Skeletal muscle cell (primary cell): ENCODE measurements around the gene CDX1.

Source experiments
- DNase-seq: peaks from one replicate; pipeline ENCODE4 v3.0.0-alpha.2; 2010; ENCODE audit warnings: low read depth
- H3K4me3 ChIP-seq: 2 replicates; pipeline ENCODE4 v1.5.1; 2011; ENCODE audit warnings: low read depth, mild to moderate bottlenecking, control low read depth, low read length, moderate library complexity

The CDX1 gene

DNA sequence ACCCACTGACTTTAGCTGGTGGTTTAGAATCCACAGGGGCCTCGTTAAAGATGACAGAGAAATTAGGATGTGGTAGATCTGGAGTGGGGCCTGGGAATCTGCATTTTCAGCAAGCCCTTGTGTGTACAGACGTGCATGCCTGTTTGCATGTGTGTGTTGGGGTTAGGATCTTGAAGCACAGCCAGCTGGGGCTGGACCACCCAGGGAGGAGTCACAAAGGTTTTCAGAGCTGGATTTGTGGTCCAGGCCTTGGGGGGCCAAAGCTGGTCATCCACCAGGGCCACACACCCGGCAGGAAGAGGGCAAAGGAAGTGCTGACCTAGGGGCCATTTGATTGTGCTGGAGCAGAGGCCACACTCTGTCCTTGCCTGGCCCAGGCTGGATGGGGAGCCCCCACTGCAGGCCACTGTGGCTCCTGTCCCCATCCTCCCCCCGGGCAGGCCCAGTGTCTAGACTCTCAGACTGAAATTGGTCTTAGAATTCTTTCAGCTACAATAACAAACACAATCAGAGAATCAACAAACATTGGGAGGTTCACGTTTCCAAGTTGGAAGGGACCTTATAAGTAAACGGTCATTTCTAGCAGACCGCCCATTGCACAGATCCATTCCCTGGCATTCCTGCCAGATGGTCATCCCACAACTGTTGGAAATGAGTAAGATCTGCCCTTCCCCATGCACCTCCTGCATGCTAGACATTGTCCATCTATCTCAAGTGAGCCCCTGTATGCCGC, 10.3 kb downstream of the CDX1 start:
- no peak for DNase-seq
- H3K4me3 ChIP-seq: no peak overlapping the region

DNA sequence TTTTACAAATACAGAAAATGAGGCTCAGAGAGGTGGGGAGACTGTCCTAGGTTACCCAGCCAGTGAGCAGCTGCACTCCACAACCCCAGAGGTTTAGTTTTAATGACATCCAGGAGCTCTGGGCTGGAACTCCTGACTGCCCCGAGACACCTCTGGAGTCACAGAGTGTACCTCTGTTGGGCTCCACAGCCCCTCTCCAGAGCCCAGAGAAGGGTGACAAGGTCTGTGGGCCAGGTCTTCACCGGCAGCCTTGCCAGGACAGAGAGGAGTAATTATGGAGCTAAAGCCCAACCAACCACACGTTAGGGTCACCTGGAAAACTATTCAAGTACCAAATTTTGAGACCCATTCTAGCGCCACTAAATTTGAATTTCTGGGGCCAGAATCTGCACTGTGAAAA, 11.1 kb downstream of the CDX1 start:
- no peak overlapping the region for H3K4me3 ChIP-seq
- DNase-seq: no peak

DNA sequence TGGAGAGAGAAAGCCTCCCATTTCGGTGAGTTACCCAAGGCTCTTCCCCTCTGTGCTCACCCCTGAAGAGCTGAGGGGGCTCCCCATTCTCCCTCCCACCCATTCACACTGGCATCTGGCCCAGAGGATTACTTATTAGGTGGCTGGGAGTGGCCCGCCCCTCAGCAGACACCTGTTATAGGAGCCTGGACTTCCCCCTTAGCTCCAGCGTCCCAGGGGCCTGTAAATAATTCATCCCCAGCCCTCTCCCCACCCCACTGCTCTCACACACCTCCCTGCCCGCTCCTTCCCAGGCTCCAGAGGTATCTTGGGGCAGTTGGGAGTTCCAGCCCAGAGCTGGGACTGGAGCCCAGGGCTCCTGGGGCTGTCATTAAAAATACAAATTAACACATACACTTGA, 11.7 kb downstream of the CDX1 start:
- DNase-seq: no peak
- no peak overlapping the region for H3K4me3 ChIP-seq

DNA sequence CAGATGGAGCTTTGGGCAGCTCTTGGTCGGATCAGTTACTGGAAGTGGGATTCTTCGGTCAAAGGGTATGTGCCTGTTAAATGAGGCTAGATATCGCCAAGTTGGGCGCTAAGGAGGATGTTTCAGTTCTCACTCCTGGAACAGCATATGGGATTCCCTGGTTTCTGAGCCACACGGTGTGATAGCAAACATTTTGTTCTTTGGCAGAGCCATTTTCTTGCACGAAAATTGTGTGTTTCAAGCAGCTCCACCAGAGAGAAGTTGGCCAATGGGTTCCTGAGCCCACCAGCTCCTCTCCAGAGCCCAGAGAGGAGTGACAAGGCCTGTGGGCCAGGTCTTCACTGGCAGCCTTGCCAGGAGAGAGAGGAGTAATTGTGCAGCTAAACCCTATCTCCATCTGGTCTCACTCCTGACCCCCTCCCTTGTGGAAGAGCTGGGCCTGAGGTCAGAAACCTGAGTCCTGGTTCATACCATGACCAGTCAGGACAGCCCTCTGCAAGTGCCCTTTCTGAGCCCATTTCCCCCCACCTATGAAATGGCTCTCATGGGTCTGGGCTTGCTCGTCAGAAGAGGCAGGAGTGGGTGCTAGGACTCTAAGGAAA, 12.5 kb downstream of the CDX1 start:
- DNase-seq: no peak
- no peak overlapping the region for H3K4me3 ChIP-seq

DNA sequence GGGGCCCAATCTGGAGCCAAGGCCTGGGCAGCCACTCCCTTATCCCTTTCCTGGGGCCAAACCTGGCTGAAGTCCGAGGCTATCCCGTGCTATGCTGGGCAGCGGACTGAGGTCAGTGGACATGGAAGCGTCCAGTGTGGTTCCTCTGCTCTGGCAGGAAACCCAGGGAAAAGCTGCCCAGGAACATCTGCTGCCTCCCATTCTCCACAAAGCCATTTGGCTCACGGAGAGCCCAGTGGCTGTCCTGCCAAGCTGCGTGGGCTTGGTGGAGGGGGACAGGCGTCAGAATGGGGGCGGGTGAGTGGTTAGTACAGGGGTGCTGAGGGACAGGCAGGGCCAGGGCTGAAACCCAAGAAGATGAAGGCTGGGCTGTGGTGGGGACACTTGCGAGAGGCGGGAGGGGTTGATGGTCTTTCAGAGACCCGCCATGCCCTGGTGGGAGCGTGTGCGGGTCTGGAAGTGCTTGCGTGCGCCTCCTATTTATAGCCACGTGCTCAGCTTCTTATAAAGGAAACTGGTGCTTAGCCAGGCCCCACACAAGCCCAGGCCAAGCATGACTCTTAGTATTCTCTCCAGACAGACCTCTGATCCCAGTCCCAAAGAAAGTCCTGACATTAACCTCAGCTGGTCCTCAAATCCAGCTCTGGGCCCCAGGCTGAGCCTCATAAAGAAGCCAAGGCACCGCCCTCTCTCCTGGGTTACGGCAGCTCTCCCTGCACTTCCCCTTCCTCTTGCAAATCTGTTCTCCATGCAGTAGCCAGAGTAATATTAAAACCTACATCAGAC, 13.9 kb downstream of the CDX1 start:
- no peak overlapping the region for H3K4me3 ChIP-seq
- no peak for DNase-seq

DNA sequence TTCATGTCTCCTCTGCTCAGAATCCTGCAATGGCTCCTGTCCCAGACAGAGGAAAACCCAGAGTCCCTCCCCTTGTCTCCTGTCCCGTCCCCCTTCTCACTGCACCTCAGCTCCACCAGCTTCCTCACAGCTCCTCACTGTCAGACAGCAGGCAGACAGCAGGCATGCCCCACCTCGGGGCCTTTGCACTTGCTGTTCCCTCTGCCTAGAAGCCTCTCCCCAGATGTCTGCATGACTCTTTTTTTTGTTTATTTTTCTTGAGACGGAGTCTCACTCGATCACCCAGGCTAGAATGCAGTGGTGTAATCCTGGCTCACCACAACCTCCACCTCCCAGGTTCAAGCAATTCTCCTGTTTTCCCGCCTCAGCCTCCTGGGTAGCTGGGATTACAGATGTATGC, 14.4 kb downstream of the CDX1 start:
- H3K4me3 ChIP-seq: no peak overlapping the region
- DNase-seq: no peak

DNA sequence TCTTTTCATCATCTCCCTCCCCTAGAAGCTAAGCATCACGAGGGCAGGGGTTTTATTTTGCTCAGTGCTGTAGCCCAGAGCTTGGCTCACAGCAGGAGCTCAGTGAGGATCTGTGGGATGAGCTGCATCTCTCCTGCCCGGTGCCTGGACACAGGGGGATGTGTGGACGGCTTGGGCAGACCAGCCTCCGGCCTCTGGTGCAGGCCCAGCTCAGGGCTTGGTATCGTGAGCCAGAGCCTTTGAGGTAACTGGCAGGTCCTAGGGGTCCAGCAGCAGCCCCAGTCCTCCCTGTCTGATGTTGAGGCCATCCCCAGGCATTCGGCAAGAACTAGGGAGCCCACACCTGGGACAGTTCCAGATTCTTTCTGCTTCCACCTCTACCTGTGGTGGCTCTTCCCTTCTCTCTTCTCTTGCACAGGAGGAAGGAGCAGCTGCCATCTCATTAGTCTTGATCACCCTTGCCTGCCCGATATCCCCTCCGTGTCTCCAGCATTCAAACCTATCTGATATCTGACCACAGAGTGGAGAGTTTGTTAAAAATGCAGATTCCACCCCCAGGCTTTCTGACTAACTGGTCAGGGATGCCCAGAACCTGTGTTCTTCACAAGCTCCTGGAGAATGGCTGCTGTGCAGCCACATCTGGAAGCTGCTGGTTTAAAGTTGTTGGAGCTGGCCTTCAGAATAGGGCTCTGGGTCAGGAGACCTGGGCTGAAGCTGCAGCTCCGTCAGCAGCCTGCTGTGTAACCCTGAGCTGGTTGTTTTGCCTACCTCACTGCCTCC, 15.4 kb downstream of the CDX1 start:
- H3K4me3 ChIP-seq: no peak overlapping the region
- DNase-seq: no peak

DNA sequence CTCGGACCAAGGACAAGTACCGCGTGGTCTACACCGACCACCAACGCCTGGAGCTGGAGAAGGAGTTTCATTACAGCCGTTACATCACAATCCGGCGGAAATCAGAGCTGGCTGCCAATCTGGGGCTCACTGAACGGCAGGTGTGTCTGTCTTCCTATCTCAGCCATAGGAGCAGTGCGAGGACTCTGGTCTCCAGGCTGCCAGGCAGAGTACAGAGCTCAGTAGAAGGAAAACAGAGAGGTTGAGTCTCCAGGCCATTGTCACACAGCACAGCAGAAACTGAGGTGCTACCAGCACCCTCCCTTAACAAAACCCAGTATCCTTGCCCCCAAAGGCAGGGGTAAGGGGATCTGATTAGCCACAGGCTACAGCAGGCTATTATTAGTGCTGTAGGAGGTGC, 16.2 kb downstream of the CDX1 start:
- DNase-seq: no peak
- H3K4me3 ChIP-seq: no peak overlapping the region

DNA sequence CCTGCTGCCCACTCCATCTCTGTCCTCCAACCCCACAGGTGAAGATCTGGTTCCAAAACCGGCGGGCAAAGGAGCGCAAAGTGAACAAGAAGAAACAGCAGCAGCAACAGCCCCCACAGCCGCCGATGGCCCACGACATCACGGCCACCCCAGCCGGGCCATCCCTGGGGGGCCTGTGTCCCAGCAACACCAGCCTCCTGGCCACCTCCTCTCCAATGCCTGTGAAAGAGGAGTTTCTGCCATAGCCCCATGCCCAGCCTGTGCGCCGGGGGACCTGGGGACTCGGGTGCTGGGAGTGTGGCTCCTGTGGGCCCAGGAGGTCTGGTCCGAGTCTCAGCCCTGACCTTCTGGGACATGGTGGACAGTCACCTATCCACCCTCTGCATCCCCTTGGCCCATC, 16.9 kb downstream of the CDX1 start:
- no peak for DNase-seq
- H3K4me3 ChIP-seq: no peak overlapping the region

DNA sequence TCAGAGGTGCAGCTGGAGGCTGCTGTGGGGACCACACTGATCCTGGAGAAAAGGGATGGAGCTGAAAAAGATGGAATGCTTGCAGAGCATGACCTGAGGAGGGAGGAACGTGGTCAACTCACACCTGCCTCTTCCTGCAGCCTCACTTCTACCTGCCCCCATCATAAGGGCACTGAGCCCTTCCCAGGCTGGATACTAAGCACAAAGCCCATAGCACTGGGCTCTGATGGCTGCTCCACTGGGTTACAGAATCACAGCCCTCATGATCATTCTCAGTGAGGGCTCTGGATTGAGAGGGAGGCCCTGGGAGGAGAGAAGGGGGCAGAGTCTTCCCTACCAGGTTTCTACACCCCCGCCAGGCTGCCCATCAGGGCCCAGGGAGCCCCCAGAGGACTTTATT, 17.4 kb downstream of the CDX1 start:
- no peak overlapping the region for H3K4me3 ChIP-seq
- DNase-seq: no peak

DNA sequence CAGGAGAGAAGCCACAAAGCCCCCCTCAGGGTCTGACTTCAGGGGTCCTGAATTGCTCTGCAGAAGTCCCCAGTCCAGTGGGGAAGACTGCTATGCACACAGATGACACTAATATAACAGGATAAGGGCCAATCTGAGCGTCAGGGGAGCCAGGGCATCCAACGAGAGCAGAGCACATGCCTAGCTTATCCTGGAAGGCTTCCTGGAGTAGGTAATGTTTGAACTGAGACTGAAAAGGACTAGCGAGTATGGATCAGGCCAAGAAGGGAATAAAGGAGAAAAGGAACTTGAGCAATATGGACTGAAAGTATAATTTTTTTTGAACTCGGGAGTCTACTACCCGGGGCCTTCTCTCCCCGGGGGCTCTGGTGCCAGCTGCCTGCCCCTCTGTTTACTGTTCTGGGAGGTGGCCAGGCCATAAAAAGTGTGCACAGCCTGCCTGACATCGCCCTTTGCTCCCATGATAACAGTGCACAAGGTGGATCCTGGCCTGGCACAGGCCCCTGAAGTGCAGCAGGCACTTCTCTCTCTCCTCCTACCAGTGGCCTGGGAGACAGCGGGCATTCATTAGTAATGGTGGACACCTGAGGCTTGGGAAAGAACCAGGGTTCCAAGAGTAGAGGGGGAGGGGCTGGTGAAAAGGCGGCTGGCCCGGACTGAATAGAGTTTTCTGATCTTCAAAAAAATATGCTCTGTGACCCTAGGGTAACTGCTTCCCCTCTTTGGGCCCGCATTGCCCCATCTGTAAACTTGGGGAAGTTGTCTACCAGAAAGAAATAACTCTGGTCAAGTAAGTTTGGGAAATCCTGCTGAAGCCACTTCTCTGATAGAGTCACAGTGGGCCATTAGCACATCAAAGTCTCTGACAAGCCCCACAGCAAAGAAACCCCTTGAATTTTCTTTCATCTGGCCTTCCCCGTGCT, 18.7 kb downstream of the CDX1 start:
- no peak overlapping the region for H3K4me3 ChIP-seq
- no peak for DNase-seq

DNA sequence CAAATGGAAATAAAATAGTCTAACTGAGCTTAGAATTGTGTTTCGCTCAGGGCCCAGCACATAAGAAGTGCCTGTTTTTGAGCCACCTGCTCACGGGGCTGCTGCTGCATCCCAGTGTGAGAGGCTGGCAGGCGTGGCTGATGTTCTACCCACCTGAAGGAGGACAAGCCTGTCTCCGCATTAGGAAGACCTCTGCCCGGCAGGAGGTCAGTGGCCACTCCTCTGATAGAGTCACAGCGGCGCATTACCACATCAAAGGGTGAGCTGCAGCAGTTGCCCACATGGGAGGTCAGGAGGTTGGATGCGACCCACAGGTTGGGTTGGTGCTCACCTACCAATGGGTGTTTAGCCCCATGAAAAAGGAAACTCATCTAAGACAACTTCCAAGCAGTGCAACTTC, 19.6 kb downstream of the CDX1 start:
- no peak for DNase-seq
- H3K4me3 ChIP-seq: no peak overlapping the region

DNA sequence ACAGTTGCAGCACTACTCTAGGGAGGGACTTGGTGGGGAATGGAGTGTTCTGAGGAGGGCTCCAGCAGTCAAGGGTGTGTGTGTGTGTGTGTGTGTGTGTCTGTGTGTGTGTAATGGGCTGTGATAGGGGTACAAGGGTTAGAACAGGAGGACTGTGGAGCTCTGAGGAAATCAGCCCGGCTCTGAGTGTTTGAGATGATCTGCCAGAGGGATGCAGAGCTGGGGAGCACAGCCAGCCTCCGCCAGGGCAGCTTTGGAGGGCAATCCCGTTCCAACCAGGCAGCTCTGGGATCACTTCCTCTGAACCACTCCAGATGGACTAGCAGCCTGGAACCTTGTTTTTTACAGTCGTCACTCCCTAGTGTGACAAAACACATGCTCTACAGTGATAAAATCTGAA, 20.3 kb downstream of the CDX1 start:
- no peak overlapping the region for H3K4me3 ChIP-seq
- DNase-seq: no peak

DNA sequence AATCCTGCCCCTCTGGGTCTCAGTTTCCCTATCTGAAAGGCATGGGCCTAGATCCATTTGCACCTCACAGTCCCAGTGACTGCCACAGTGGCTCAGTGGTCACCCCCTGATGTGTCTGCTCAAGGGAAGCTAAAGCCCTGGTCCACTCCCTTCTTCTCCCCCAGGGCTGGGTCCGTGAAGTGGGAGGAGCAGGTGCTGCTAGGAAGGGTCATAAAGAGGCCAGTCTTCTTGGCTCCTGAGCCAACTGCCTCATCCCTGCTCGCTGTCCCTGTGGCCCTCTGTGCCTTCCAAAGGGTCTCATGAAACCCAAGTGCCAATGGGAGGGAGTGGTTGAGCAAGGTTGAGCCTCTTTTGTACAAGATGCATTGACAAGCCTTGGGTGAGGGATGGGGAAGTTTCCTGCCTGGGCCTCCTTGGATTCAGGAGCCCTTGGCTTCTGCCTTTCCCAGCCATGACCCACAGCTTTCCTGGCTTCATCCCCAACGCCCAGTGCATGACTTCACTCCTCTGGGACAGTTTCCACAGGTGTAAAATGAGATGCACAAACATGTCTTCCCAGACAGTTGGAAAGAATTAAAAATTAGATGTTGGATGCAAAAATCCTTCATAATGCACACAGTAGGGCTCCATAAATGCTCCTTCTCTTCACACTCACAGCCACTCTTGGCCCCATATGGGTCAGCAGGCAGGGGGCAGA, 21.7 kb downstream of the CDX1 start:
- no peak overlapping the region for H3K4me3 ChIP-seq
- no peak for DNase-seq

DNA sequence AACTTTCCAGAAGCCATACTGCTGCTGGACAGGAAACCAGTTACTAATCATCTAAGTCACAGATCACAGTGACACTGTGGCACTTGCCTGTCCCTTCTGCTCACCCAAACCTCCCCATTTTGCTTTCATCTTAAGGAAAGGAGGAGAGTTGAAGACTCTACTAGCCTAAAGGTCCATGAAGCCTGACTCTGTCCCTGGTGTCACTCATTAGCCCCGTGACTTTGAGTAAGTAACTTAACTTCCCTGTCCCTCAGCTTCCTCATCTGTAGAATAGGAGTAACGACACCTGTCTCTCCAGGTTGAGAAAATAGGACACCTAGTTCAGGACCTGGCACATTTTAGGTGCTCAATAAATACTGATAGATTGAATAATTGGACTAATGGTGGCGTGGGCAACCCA, 22.7 kb downstream of the CDX1 start:
- H3K4me3 ChIP-seq: no peak overlapping the region

DNA sequence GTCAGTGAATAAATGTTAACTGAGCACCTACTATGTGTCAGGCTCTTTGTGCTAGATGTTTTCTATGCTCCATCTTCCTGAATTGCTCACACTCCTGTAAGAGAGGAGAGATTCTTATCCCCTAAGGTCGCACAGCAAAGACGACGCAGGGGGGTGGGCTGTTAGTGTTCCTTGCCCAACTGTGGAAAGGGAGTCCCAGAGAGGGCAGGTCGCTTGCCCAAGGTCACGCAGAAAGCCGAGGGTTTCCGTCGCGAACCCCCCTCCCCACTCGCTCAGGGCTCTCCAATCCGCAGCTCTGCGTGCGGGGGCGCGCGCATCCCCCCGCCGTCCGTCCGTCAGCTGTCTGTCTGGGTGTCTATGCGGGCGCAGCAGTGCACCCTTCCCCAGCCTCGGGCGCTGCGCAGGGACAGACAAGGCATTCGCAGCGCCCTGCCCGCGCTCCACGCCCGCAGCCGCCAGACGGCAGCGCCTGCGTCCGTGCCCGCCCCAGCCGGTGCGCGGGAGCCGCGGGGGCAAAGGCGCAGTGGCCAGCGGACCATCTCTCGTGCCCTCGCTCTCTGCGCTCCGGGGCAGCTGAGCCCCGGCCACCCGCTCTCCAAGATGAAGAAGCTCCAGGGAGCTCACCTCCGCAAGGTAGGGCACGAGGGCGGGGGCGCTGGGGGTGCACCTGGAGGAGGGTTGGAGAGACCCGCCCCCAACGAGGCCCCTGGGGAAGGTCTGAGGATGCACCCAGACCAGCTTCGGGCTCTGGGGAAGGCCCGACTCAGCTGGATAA, 23.3 kb downstream of the CDX1 start, which contains the start of gene SLC6A7:
Gene SLC6A7, plus strand, starts transcription at position 335 of the 775 bp plus-strand sequence. Its CDS starts 266 bp downstream, at position 601.
- no peak for DNase-seq
- H3K4me3 ChIP-seq: no peak within 1 kb of the TSS

More for the DNA sequence above, 22.7 kb downstream of the CDX1 start:
- no peak for DNase-seq

DNA sequence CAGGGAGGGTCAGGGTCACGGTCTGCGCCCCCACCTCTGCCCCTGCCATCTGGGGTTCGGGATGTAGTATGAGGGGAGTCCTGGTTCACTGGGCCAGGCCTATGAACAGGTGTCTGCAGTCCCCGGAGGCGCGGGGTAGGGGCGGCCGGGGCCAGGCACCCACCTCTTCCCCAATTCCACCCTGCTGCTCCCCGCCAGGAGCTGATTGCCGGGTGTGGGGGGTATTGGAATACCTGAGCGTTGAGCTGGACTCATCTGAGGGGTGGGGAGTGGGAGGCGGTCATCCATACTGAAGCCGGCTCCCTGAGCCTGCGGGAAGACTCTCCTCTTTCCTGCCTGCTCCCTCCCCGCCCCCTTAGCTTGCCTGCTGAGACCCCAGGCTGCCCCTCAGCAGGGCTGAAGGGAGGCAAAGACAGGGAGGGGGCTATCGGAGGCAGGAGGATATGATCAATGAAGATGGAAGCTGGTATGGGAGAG, 24.0 kb downstream of the CDX1 start:
- no peak overlapping the region for H3K4me3 ChIP-seq
- DNase-seq: no peak
